DOHH2 (cell line): ENCODE data around the gene SPTBN1.

ENCODE experiments used
- CTCF ChIP-seq: fragments of 200-600 bp; sonication (generic); IDR thresholded peaks from one replicate; pipeline ENCODE4 v1.5.1; 2014; ENCODE audit warnings: antibody characterized with exemption, mild to moderate bottlenecking, low read depth, low read length; ENCODE audit not compliant: poor library complexity, severe bottlenecking
- EZH2phosphoT487 ChIP-seq: fragments of 200-600 bp; sonication (generic); IDR thresholded peaks from 2 replicates; pipeline ENCODE4 v1.6.1; 2017; ENCODE audit warnings: borderline replicate concordance, mild to moderate bottlenecking, antibody characterized with exemption, low read length, moderate library complexity, mixed read lengths

DNA sequence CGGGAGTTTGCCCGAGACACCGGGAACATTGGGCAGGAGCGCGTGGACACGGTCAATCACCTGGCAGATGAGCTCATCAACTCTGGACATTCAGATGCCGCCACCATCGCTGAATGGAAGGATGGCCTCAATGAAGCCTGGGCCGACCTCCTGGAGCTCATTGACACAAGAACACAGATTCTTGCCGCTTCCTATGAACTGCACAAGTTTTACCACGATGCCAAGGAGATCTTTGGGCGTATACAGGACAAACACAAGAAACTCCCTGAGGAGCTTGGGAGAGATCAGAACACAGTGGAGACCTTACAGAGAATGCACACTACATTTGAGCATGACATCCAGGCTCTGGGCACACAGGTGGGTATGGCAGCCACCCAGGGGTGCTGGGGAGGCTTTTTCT lies 193.5 kb downstream of the SPTBN1 start:
- TF ChIP-seq CTCF (no peak), EZH2phosphoT487 (no peak)
